NCI-H524 treated with DMSO at 0.1 percent for 48 hours (cell line): ENCODE data around the gene TTC28.
"Not testable (repeated sequence)": the region's sequence is repeated elsewhere in the genome, so short reads cannot be mapped to it uniquely, and the experiment has no call there.

ENCODE experiments used
- DNase-seq: peaks from one replicate; lab custom pipeline; 2025; lab: John Stamatoyannopoulos, UW

The TTC28 gene

GRCh38 chr22:28407645-28408044 is 272.0 kb downstream of the TTC28 start:
- no peak for DNase-seq

- DNase-seq, result peak; percentile 87
Measured at GRCh38 chr22:28406246-28406645, 273.4 kb downstream of the TTC28 start.

- no peak for DNase-seq
Measured at GRCh38 chr22:28405588-28405987, 274.1 kb downstream of the TTC28 start.

GRCh38 chr22:28402539-28402938 is 277.1 kb downstream of the TTC28 start:
- DNase-seq, result no peak

GRCh38 chr22:28402060-28402459 is 277.6 kb downstream of the TTC28 start:
- peak; percentile 25 for DNase-seq

GRCh38 chr22:28398981-28399380 is 280.7 kb downstream of the TTC28 start:
- no peak for DNase-seq

- no peak for DNase-seq
Measured at GRCh38 chr22:28398355-28398754, 281.3 kb downstream of the TTC28 start.

GRCh38 chr22:28397306-28397705 is 282.3 kb downstream of the TTC28 start:
- DNase-seq, result no peak

- no peak for DNase-seq
Measured at GRCh38 chr22:28395920-28396753, 283.5 kb downstream of the TTC28 start.

GRCh38 chr22:28395520-28395919 is 284.1 kb downstream of the TTC28 start:
- no peak for DNase-seq

- no peak for DNase-seq
Measured at GRCh38 chr22:28394513-28395110, 285.0 kb downstream of the TTC28 start.

GRCh38 chr22:28381429-28382167 is 298.0 kb downstream of the TTC28 start:
- no peak for DNase-seq

- DNase-seq, result no peak
Measured at GRCh38 chr22:28379951-28380350, 299.7 kb downstream of the TTC28 start.

- DNase-seq, result no peak
Measured at GRCh38 chr22:28379075-28379779, 300.4 kb downstream of the TTC28 start.

GRCh38 chr22:28375761-28376534 is 303.7 kb downstream of the TTC28 start:
- DNase-seq, result no peak

GRCh38 chr22:28373831-28374230 is 305.8 kb downstream of the TTC28 start:
- no peak for DNase-seq

GRCh38 chr22:28369854-28370253 is 309.8 kb downstream of the TTC28 start:
- DNase-seq, result no peak

GRCh38 chr22:28366856-28367255 is 312.8 kb downstream of the TTC28 start:
- DNase-seq, result no peak

- DNase-seq, result no peak
Measured at GRCh38 chr22:28365371-28365770, 314.3 kb downstream of the TTC28 start.

GRCh38 chr22:28364105-28364504 is 315.5 kb downstream of the TTC28 start:
- DNase-seq, result not testable (repeated sequence)

GRCh38 chr22:28360939-28361338 is 318.7 kb downstream of the TTC28 start:
- DNase-seq, result no peak
